GM12874 (cell line): ENCODE data around the gene S100A7A.

Experiments
- CTCF ChIP-seq: IDR thresholded peaks from 2 replicates; pipeline ENCODE4 v1.5.1; 2011; ENCODE audit warnings: low read depth, mild to moderate bottlenecking, control low read depth, low read length, moderate library complexity; ENCODE audit not compliant: insufficient read depth

Gene S100A7A

GRCh38 chr1:153379591-153379990 is 36.7 kb upstream of the S100A7A start:
- TF ChIP-seq CTCF: no peak

GRCh38 chr1:153380711-153381110 is 35.6 kb upstream of the S100A7A start:
- no peak for TF ChIP-seq CTCF

- TF ChIP-seq CTCF: no peak
These were observed 31.3 kb upstream of the S100A7A start for GRCh38 chr1:153384958-153385580.

GRCh38 chr1:153386500-153386901 is 29.8 kb upstream of the S100A7A start:
- no peak for TF ChIP-seq CTCF

GRCh38 chr1:153387001-153387400 is 29.3 kb upstream of the S100A7A start:
- no peak for TF ChIP-seq CTCF

GRCh38 chr1:153387785-153388184 is 28.5 kb upstream of the S100A7A start:
- no peak for TF ChIP-seq CTCF

GRCh38 chr1:153389401-153389800 is 26.9 kb upstream of the S100A7A start:
- no peak for TF ChIP-seq CTCF
